Fibroblast of villous mesenchyme (primary cell): ENCODE results near the gene RPA1. TPM values are rescaled to one million over a fixed set of nuclear protein-coding genes. Genes with fewer than 3 reads are reported as not detected.
"Not testable (repeated sequence)": the region's sequence is repeated elsewhere in the genome, so short reads cannot be mapped to it uniquely, and the experiment has no call there.

Experiments used
- DNase-seq: peaks from one replicate; pipeline ENCODE4 v3.0.0-alpha.2; 2010; ENCODE audit warnings: low read depth
- H3K4me3 ChIP-seq: 2 replicates; pipeline ENCODE4 v1.5.1; 2011; ENCODE audit warnings: low read depth, mild to moderate bottlenecking, low read length
- CTCF ChIP-seq: IDR thresholded peaks from 2 replicates; pipeline ENCODE4 v1.5.1; 2012; ENCODE audit warnings: low read depth, mild to moderate bottlenecking, low read length; ENCODE audit not compliant: insufficient read depth
- total RNA-seq: library from RNA; depleted of rRNA; stranded (reverse); fragments of >200 nt; gene quantifications from 2 replicates; pipeline ENCODE4 v1.2.3, GENCODE V29; 2012

The RPA1 gene
- total RNA-seq, 1 donor: 13.4 TPM

GRCh38 chr17:1800240-1800639, 29.6 kb upstream of the RPA1 start:
- no peak overlapping the region for H3K4me3 ChIP-seq
- no peak for TF ChIP-seq CTCF
- no peak for DNase-seq

GRCh38 chr17:1800712-1801111, 29.1 kb upstream of the RPA1 start:
- TF ChIP-seq CTCF: no peak
- peak; percentile 47 for DNase-seq

DNA sequence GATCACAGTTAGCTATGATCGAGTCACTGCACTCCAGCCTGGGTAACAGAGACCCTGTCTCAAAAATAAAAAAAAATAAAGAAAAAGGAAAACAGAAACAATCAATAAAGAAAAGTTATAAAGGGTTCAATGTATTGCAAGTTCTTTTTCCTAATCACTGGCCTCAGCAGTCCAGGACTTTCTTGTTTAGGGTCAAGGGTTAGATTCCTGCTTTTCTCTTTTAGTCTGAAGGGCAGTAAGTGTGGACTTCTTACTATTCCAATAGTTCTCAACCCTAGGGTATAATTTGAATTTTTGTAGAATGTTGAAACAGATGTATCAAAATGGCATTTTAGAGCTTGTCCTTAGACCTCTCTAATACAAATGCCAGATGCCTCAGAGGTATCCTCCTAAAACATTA, 27.4 kb upstream of the RPA1 start:
- no peak overlapping the region for H3K4me3 ChIP-seq
- DNase-seq: no peak
- TF ChIP-seq CTCF: no peak

More at GRCh38 chr17:1800712-1801111, 29.1 kb upstream of the RPA1 start:
- no peak overlapping the region for H3K4me3 ChIP-seq

- no peak overlapping the region for H3K4me3 ChIP-seq
- TF ChIP-seq CTCF: no peak
- DNase-seq: no peak
Observed at GRCh38 chr17:1803280-1803679, 26.5 kb upstream of the RPA1 start.

DNA sequence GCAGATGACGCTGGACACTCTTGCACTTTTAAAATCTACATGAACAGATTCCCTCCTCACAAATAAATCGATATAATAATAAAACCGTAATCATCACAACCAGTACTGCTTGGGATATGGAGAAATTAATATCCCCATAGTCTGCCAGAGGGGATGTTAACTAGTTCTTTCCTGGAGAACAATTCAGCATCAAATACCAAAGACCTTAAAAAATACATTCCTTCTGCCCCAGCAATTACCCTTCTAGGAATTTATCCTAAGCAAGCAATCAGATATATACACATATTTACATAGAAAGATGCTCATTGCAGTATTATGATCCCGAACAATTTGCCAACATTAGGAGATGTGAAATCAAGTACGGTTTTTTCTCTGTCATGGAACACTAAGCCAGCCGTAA, 21.9 kb upstream of the RPA1 start:
- TF ChIP-seq CTCF: no peak
- no peak overlapping the region for H3K4me3 ChIP-seq
- no peak for DNase-seq

- no peak for DNase-seq
- no peak overlapping the region for H3K4me3 ChIP-seq
- no peak for TF ChIP-seq CTCF
Observed at GRCh38 chr17:1808644-1809043, 21.2 kb upstream of the RPA1 start.

- not testable (repeated sequence) for DNase-seq, H3K4me3 ChIP-seq
Observed at GRCh38 chr17:1809815-1810214, 20.0 kb upstream of the RPA1 start.
